ENCODE data around the gene KDM4B.

DNA sequence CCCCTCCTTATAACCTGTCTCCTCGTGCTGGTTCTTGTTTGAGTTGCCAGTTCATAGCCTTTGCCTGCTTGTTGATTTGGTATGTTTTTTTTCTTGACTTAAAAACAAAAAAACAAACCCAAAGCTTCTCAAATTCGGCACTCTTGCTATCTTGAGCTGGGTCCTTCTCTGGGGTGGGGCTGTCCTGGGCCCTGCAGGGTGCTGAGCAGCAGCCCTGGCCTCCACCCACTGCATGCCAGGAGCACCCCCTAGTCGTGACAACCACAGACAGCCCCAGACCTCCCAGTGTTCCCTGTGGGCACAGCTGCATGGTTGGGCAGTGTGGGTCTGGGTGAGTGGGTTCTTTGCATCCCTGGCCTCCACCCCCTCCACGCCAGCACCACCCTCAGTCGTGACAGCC lies 27.8 kb downstream of the KDM4B start:
- TF ChIP-seq, protein P1, sequence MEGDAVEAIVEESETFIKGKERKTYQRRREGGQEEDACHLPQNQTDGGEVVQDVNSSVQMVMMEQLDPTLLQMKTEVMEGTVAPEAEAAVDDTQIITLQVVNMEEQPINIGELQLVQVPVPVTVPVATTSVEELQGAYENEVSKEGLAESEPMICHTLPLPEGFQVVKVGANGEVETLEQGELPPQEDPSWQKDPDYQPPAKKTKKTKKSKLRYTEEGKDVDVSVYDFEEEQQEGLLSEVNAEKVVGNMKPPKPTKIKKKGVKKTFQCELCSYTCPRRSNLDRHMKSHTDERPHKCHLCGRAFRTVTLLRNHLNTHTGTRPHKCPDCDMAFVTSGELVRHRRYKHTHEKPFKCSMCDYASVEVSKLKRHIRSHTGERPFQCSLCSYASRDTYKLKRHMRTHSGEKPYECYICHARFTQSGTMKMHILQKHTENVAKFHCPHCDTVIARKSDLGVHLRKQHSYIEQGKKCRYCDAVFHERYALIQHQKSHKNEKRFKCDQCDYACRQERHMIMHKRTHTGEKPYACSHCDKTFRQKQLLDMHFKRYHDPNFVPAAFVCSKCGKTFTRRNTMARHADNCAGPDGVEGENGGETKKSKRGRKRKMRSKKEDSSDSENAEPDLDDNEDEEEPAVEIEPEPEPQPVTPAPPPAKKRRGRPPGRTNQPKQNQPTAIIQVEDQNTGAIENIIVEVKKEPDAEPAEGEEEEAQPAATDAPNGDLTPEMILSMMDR (IDR thresholded peaks at IDR 0.05; ENCODE audit: control extremely low read depth in 1 of 3, insufficient read depth in 1 of 3, low read depth in 1 of 3, low read length in 3 of 3): no peak
- TF ChIP-seq TBP (IDR thresholded peaks at IDR 0.05; ENCODE audit: low read depth, low read length): no peak
- TF ChIP-seq ZNF274 (IDR thresholded peaks at IDR 0.05; ENCODE audit: borderline replicate concordance, extremely low read depth, low read length): no peak
- TF ChIP-seq GTF2F1 (IDR thresholded peaks at IDR 0.05; ENCODE audit: borderline replicate concordance, low read depth, low read length): no peak
- TF ChIP-seq POLR2A (IDR thresholded peaks at IDR 0.05; ENCODE audit: control extremely low read depth in 1 of 2, low read depth in 2 of 2, low read length in 2 of 2): no peak
- TF ChIP-seq EP300 (IDR thresholded peaks at IDR 0.05; ENCODE audit: borderline replicate concordance in 1 of 2, low read depth in 2 of 2, low read length in 2 of 2): no peak
- TF ChIP-seq, protein P2, sequence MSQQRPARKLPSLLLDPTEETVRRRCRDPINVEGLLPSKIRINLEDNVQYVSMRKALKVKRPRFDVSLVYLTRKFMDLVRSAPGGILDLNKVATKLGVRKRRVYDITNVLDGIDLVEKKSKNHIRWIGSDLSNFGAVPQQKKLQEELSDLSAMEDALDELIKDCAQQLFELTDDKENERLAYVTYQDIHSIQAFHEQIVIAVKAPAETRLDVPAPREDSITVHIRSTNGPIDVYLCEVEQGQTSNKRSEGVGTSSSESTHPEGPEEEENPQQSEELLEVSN (IDR thresholded peaks at IDR 0.05): no peak
- TF ChIP-seq, protein P3, sequence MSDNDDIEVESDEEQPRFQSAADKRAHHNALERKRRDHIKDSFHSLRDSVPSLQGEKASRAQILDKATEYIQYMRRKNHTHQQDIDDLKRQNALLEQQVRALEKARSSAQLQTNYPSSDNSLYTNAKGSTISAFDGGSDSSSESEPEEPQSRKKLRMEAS (IDR thresholded peaks at IDR 0.05): no peak
- no peak for TF ChIP-seq RBBP5 (IDR thresholded peaks at IDR 0.05; ENCODE audit: borderline replicate concordance, low read depth, low read length)
- no peak for TF ChIP-seq POLR2AphosphoS5 (IDR thresholded peaks at IDR 0.05; ENCODE audit: low read depth, low read length)
- no peak for TF ChIP-seq JUN (IDR thresholded peaks at IDR 0.05; ENCODE audit: low read depth, low read length)
- TF ChIP-seq CBX5 (IDR thresholded peaks at IDR 0.05; ENCODE audit: low read depth, low read length): no peak
